Endothelial cell of umbilical vein (primary cell): ENCODE measurements around the gene IGSF23.

Experiments used
- EZH2 ChIP-seq: IDR thresholded peaks from 2 replicates; pipeline ENCODE4 v1.6.1; 2012; ENCODE audit warnings: borderline replicate concordance, low read depth, mild to moderate bottlenecking, moderate library complexity, low read length, inconsistent platforms; ENCODE audit not compliant: severe bottlenecking
- FOS ChIP-seq: IDR thresholded peaks from 2 replicates; pipeline ENCODE4 v1.6.1; 2011; ENCODE audit warnings: mild to moderate bottlenecking, low read length, moderate library complexity, borderline replicate concordance; ENCODE audit not compliant: insufficient read depth
- GATA2 ChIP-seq: IDR thresholded peaks from 2 replicates; pipeline ENCODE4 v1.7.0; 2011; ENCODE audit warnings: low read depth, mild to moderate bottlenecking, moderate library complexity, mixed read lengths, low read length; ENCODE audit not compliant: insufficient read length, insufficient read depth
- POLR2A ChIP-seq: IDR thresholded peaks from 2 replicates; pipeline ENCODE4 v1.6.1; 2012; ENCODE audit warnings: low read depth, mild to moderate bottlenecking, control low read depth, low read length
- POLR2AphosphoS5 ChIP-seq: IDR thresholded peaks from 2 replicates; pipeline ENCODE4 v1.6.1; 2012; ENCODE audit warnings: low read depth, mild to moderate bottlenecking, control low read depth, low read length, moderate library complexity; ENCODE audit not compliant: insufficient read depth
- TF ChIP-seq, protein P1 (sequence below), 2 donors: IDR thresholded peaks; 1 replicate in 1 of 2; 2 replicates in 1 of 2; pipeline ENCODE4 v1.5.1; 2011; ENCODE audit warnings: low read length in 2 of 2, mild to moderate bottlenecking in 2 of 2, moderate library complexity in 2 of 2, control low read depth in 1 of 2, inconsistent platforms in 1 of 2, low read depth in 1 of 2; ENCODE audit not compliant: insufficient read depth in 1 of 2; ENCODE audit errors: extremely low read depth in 1 of 2

DNA sequence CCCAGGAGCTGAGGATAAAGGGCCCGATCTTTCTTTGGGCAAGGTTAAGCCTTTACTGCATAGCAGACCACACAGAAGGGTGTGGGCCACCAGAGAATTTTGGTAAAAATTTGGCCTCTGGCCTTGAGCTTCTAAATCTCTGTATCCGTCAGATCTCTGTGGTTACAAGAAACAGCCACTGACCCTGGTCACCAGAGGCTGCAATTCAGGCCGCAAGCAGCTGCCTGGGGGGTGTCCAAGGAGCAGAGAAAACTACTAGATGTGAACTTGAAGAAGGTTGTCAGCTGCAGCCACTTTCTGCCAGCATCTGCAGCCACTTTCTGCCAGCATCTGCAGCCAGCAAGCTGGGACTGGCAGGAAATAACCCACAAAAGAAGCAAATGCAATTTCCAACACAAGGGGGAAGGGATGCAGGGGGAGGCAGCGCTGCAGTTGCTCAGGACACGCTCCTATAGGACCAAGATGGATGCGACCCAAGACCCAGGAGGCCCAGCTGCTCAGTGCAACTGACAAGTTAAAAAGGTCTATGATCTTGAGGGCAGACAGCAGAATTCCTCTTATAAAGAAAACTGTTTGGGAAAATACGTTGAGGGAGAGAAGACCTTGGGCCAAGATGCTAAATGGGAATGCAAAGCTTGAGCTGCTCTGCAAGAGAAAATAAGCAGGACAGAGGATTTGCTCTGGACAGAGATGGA lies 49.5 kb downstream of the IGSF23 start:
- TF ChIP-seq POLR2A: no peak
- TF ChIP-seq, protein P1, sequence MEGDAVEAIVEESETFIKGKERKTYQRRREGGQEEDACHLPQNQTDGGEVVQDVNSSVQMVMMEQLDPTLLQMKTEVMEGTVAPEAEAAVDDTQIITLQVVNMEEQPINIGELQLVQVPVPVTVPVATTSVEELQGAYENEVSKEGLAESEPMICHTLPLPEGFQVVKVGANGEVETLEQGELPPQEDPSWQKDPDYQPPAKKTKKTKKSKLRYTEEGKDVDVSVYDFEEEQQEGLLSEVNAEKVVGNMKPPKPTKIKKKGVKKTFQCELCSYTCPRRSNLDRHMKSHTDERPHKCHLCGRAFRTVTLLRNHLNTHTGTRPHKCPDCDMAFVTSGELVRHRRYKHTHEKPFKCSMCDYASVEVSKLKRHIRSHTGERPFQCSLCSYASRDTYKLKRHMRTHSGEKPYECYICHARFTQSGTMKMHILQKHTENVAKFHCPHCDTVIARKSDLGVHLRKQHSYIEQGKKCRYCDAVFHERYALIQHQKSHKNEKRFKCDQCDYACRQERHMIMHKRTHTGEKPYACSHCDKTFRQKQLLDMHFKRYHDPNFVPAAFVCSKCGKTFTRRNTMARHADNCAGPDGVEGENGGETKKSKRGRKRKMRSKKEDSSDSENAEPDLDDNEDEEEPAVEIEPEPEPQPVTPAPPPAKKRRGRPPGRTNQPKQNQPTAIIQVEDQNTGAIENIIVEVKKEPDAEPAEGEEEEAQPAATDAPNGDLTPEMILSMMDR (IDR thresholded peaks at IDR 0.05; ENCODE audit: extremely low read depth in 1 of 2, insufficient read depth in 1 of 2, low read depth in 1 of 2, low read length in 2 of 2): no peak
- TF ChIP-seq EZH2: no peak
- TF ChIP-seq POLR2AphosphoS5: no peak
- TF ChIP-seq FOS: no peak
- TF ChIP-seq GATA2: no peak
